ENCODE data around the gene NBDY.
"Not testable (repeated sequence)": the region's sequence is repeated elsewhere in the genome, so short reads cannot be mapped to it uniquely, and the experiment has no call there.

NBDY gene

GRCh38 chrX:56759736-56760409 is 30.8 kb downstream of the NBDY start:
- no peaks in the 10 kb centered on the region for H3K9me3 Mint-ChIP-seq

GRCh38 chrX:56760410-56761124 is 31.5 kb downstream of the NBDY start:
- Mint-ChIP-seq H3K4me1 (ENCODE audit: low read depth) (peaks cover 34% of the 10 kb centered on the region), H3K27ac (peak overlapping the region; percentile 50), H3K36me3 (ENCODE audit: low read depth) (peaks cover 23% of the 10 kb centered on the region)
- H3K9me3 Mint-ChIP-seq; H3K27me3 Mint-ChIP-seq; intact Hi-C loops (cut with micrococcal nuclease); H3K4me3 Mint-ChIP-seq: not testable (repeated sequence)

More at GRCh38 chrX:56759736-56760409, 30.8 kb downstream of the NBDY start:
- peaks cover 24% of the 10 kb centered on the region for H3K36me3 Mint-ChIP-seq (ENCODE audit: low read depth)
- H3K27me3 Mint-ChIP-seq: no peaks in the 10 kb centered on the region
- no peak overlapping the region for H3K27ac Mint-ChIP-seq
- intact Hi-C loops (cut with micrococcal nuclease): no loop called here
- H3K4me3 Mint-ChIP-seq: no peak overlapping the region
- peaks cover 27% of the 10 kb centered on the region for H3K4me1 Mint-ChIP-seq (ENCODE audit: low read depth)

DNA sequence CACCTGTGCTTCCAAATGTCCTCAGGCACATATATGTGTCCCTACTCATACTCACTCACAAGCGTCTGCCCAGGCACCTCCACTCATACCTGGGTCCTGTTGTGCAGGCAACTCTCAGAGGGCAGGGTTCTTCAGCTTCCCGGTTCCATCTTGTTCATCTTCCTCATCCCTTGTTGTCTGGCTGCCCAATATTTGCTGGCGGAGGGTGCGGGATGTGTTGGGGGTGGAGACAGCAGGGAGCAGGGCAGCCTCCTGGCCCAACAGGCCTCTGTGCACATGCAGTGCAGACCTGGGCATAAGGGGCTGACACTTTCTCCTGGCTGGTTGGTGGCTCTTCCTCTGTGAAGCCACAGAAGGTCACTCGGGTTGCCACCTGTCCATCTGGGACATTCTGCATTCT is 32.1 kb downstream of the NBDY start:
- intact Hi-C loops (cut with micrococcal nuclease): no loop called here
- H3K27me3 Mint-ChIP-seq: no peaks in the 10 kb centered on the region
- H3K27ac Mint-ChIP-seq: peak overlapping the region; percentile 50
- peaks cover 27% of the 10 kb centered on the region for H3K36me3 Mint-ChIP-seq (ENCODE audit: low read depth)
- H3K4me3 Mint-ChIP-seq: no peak overlapping the region
- no peaks in the 10 kb centered on the region for H3K9me3 Mint-ChIP-seq
- H3K4me1 Mint-ChIP-seq (ENCODE audit: low read depth): peaks cover 40% of the 10 kb centered on the region

GRCh38 chrX:56762220-56762619 is 33.2 kb downstream of the NBDY start:
- Mint-ChIP-seq H3K4me3 (peak overlapping the region; percentile 25), H3K27me3 (no peaks in the 10 kb centered on the region), H3K27ac (peak overlapping the region; percentile 50), H3K9me3 (no peaks in the 10 kb centered on the region), H3K36me3 (ENCODE audit: low read depth) (peaks cover 36% of the 10 kb centered on the region), H3K4me1 (ENCODE audit: low read depth) (peaks cover 49% of the 10 kb centered on the region)
- intact Hi-C loops (cut with micrococcal nuclease): no loop called here

- H3K9me3 Mint-ChIP-seq: no peaks in the 10 kb centered on the region
- peaks cover 49% of the 10 kb centered on the region for H3K4me1 Mint-ChIP-seq (ENCODE audit: low read depth)
- peak overlapping the region; percentile 50 for H3K27ac Mint-ChIP-seq
- intact Hi-C loops (cut with micrococcal nuclease): no loop called here
- H3K36me3 Mint-ChIP-seq (ENCODE audit: low read depth): peaks cover 36% of the 10 kb centered on the region
- H3K27me3 Mint-ChIP-seq: no peaks in the 10 kb centered on the region
- H3K4me3 Mint-ChIP-seq: no peak overlapping the region
Observed at GRCh38 chrX:56762707-56763555, 33.9 kb downstream of the NBDY start.

DNA sequence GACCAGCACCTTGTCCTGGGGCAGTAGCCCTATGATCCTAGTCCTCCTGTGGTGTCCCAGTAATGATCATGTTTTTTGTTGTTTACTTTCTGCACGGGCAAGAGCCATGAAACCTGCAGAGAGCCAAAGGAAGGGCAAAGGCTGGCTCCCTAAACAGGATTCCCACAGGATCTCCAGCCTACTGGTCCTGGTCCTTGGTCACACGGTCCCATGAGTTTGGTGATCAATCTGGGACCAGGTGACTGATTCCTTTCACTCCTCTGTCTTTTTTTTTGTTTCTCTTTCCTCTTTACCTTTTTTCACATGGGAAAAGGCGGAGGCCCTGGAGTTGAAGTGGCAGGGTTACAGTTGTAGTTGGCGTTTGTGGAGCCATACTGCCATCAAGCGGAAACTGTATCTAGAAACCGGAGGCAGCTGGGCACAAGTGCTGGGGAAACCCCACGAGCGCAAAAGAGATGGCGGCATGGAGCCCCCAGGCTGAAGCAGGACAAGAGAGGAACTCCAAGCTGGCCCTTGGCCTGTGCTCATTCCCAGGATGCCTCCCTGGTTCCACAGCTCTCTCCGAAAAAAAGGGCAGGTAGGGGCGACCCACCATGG is 34.6 kb downstream of the NBDY start:
- no peaks in the 10 kb centered on the region for H3K27me3 Mint-ChIP-seq
- peaks cover 36% of the 10 kb centered on the region for H3K36me3 Mint-ChIP-seq (ENCODE audit: low read depth)
- intact Hi-C loops (cut with micrococcal nuclease): no loop called here
- peaks cover 49% of the 10 kb centered on the region for H3K4me1 Mint-ChIP-seq (ENCODE audit: low read depth)
- H3K27ac Mint-ChIP-seq: no peak overlapping the region
- no peak overlapping the region for H3K4me3 Mint-ChIP-seq
- H3K9me3 Mint-ChIP-seq: no peaks in the 10 kb centered on the region

DNA sequence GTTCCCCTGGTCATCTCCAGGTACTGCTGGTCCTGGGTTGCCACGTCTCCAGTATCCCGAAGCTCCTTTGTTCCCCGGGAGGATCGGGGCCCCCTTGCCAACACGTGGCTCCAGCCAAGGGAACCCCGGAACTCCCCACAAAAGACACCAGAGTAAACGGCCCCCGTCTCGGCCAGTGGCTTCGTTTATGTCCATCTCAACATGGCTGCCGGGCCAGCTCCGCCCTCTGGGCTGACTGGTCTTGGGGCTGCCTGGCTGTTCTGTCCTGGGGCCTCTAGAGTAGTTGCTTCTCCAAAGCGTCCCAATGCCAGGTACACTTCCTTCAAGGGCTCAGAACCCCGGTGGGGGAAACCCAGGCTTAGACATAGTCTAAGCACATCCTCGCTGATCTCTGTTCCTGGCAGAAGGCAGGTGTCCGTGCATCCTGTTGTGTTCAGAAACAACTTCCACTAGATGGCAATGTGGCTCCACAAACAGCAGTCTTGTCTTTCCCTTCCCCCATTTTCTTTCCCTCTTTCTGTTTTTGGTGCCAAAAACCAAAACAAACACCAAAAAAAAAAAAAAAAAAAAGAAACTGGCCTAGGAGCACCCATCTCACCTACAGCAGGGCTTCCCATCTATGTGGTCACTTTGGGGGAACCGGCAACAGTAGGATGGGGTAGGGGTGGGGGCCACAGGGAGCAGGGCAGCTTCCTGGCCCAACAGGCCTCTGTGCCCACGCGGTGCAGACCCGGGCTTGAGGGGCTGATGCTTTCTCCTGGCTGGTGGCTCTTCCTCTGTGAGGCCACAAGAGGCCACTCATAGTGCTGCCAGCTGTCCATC is 35.3 kb downstream of the NBDY start:
- Mint-ChIP-seq H3K9me3 (no peaks in the 10 kb centered on the region), H3K27ac (peak overlapping the region; percentile 71), H3K4me3 (no peak overlapping the region), H3K4me1 (ENCODE audit: low read depth) (peaks cover 49% of the 10 kb centered on the region), H3K27me3 (no peaks in the 10 kb centered on the region), H3K36me3 (ENCODE audit: low read depth) (peaks cover 36% of the 10 kb centered on the region)
- intact Hi-C loops (cut with micrococcal nuclease): no loop called here

GRCh38 chrX:56764975-56765791 is 36.1 kb downstream of the NBDY start:
- intact Hi-C loops (cut with micrococcal nuclease): no loop called here
- Mint-ChIP-seq H3K27ac (peak overlapping the region; percentile 71), H3K4me1 (ENCODE audit: low read depth) (peaks cover 49% of the 10 kb centered on the region), H3K27me3 (no peaks in the 10 kb centered on the region), H3K4me3 (peak overlapping the region; percentile 49), H3K36me3 (ENCODE audit: low read depth) (peaks cover 36% of the 10 kb centered on the region), H3K9me3 (no peaks in the 10 kb centered on the region)

- H3K36me3 Mint-ChIP-seq (ENCODE audit: low read depth): peaks cover 36% of the 10 kb centered on the region
- H3K27ac Mint-ChIP-seq: peak overlapping the region; percentile 71
- H3K9me3 Mint-ChIP-seq: no peaks in the 10 kb centered on the region
- peak overlapping the region; percentile 49 for H3K4me3 Mint-ChIP-seq
- H3K27me3 Mint-ChIP-seq: no peaks in the 10 kb centered on the region
- intact Hi-C loops (cut with micrococcal nuclease): no loop called here
- peaks cover 43% of the 10 kb centered on the region for H3K4me1 Mint-ChIP-seq (ENCODE audit: low read depth)
Observed at GRCh38 chrX:56765811-56766553, 36.9 kb downstream of the NBDY start.

DNA sequence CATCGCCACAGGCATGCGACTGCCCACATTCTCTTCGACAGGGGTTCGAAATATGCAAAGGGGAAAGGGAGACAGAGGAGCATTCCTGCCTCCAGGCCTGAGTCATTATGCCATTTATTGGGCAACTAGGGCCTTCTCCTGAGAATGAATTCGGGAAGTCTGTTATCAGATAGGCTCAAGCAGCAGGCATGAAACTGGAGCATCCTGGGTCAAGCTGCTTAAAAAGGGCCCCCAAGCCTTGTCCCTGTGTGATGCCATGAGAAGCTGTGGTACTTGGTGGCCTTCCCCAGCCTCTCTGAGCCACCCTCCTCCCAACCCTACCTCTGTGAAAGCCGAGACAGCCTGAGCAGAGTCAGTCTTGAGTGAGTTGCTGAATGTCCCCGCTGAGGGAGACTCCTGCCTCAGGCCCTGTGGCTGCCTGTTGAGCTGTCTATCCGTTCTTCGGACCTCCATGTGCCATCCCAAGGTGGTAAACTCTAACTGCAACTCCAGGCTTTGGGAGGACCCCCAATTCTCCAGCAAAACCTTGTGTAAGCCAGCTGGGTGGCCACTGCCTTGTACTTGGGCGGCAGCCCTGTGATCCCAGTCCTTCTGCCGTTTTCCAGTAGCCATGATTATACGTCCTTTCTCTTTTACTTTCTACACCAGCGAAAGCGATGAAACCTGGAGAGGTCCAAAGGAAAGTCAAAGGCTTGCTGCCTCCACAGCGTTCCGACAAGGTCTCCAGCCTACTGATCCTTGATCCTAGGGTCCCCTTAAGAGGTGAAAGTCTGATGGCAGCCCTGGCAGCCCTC is 37.7 kb downstream of the NBDY start:
- Mint-ChIP-seq H3K9me3 (no peaks in the 10 kb centered on the region), H3K27me3 (no peaks in the 10 kb centered on the region), H3K27ac (peak overlapping the region; percentile 71), H3K4me1 (ENCODE audit: low read depth) (peaks cover 36% of the 10 kb centered on the region), H3K36me3 (ENCODE audit: low read depth) (peaks cover 36% of the 10 kb centered on the region), H3K4me3 (no peak overlapping the region)
- intact Hi-C loops (cut with micrococcal nuclease): no loop called here

DNA sequence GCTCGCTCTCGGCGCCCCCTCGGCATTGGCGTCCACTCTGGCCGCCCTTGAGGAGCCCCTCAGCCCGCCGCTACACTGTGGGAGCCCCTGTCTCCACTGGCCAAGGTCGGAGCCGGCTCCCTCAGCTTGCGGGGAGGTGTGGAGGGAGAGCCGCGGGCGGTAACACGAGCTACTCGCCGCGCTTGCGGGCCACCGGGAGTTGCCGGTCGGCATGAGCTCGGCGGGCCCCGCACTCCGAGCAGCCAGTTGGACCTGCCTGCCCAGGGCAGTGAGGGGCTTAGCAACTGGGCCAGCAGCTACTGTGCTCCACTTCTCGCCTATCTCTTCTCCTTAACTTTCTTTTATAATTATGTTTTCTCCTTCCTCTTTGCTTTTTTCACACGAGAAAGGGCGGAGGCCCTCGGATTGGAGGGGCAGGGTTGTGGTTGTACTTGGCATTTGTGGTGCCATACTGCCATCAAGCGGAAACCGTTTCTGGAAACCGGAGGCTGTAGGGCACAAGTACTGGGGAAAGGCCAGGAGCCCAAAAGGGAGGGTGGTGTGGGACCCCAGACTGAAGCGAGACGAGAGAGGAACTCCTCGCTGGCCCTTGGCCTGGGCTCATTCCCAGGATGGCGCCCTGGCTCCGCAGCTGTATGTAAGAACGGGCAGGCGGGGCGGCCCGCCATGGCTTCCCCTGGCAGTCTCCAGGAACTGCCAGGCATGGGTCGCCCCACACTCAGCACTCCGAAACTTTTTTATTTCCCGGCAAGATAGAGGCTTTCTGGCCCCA is 38.5 kb downstream of the NBDY start:
- H3K36me3 Mint-ChIP-seq (ENCODE audit: low read depth): peaks cover 32% of the 10 kb centered on the region
- intact Hi-C loops (cut with micrococcal nuclease); H3K9me3 Mint-ChIP-seq; H3K4me3 Mint-ChIP-seq; H3K27me3 Mint-ChIP-seq; H3K27ac Mint-ChIP-seq: not testable (repeated sequence)
- peaks cover 28% of the 10 kb centered on the region for H3K4me1 Mint-ChIP-seq (ENCODE audit: low read depth)
